K562 (cell line): Measurements from ENCODE around the gene ZBP1. TPM values are rescaled to one million over a fixed set of nuclear protein-coding genes. Genes with fewer than 3 reads are reported as not detected.

Source experiments
- DIDO1 ChIP-seq: fragments of 450-650 bp; IDR thresholded peaks from 2 replicates; pipeline ENCODE4 v1.6.1; 2016; ENCODE audit warnings: low read depth, missing biosample characterization, missing genetic modification characterization
- ETV5 ChIP-seq: sonication (generic); formaldehyde crosslinking; IDR thresholded peaks from 2 replicates; pipeline ENCODE4 v1.4.0; 2020; ENCODE audit warnings: low read depth, mild to moderate bottlenecking, missing genetic modification reagents
- GATAD2A ChIP-seq: fragments of 450-650 bp; IDR thresholded peaks from 2 replicates; pipeline ENCODE4 v1.6.1; 2017
- KAT2B ChIP-seq: IDR thresholded peaks from one replicate; pipeline ENCODE4 v1.6.1; 2012; ENCODE audit warnings: low read depth, mild to moderate bottlenecking, control low read depth, inconsistent platforms, low read length, moderate library complexity
- LEF1 ChIP-seq: fragments of 450-650 bp; IDR thresholded peaks from 2 replicates; pipeline ENCODE4 v1.6.1; 2016; ENCODE audit warnings: mild to moderate bottlenecking
- MEIS2 ChIP-seq: fragments of 450-650 bp; IDR thresholded peaks from 2 replicates; pipeline ENCODE4 v1.6.1; 2014; ENCODE audit warnings: mild to moderate bottlenecking; ENCODE audit not compliant: partially characterized antibody
- MYBL2 ChIP-seq, 2 experiments: fragments of 450-650 bp in 1 of 2; sonication (generic) in 1 of 2; formaldehyde crosslinking in 1 of 2; IDR thresholded peaks; 2 replicates each; pipeline versions ENCODE4 v1.6.1 to v1.8.1; 2017 to 2022; ENCODE audit warnings: borderline replicate concordance in 1 of 2, inconsistent platforms in 1 of 2, low read depth in 1 of 2, mild to moderate bottlenecking in 1 of 2, missing genetic modification reagents in 1 of 2, moderate library complexity in 1 of 2
- NBN ChIP-seq: fragments of 450-650 bp; IDR thresholded peaks from 2 replicates; pipeline ENCODE4 v1.6.1; 2016; ENCODE audit warnings: low read depth, mild to moderate bottlenecking
- PRDM10 ChIP-seq: fragments of 450-650 bp; IDR thresholded peaks from 2 replicates; pipeline ENCODE4 v1.6.1; 2018; ENCODE audit not compliant: partially characterized antibody
- PRPF4 ChIP-seq: fragments of 200-400 bp; formaldehyde crosslinking; IDR thresholded peaks from one replicate; pipeline ENCODE4 v1.6.1; 2017; ENCODE audit warnings: low read length, low read depth, mild to moderate bottlenecking; ENCODE audit not compliant: insufficient read depth, poor library complexity, severe bottlenecking
- RNF2 ChIP-seq: sonication (generic); IDR thresholded peaks from 2 replicates; pipeline ENCODE4 v1.6.1; 2016
- SAP30 ChIP-seq: fragments of 200-600 bp; sonication (generic); IDR thresholded peaks from 2 replicates; pipeline ENCODE4 v1.6.1; 2012; ENCODE audit warnings: borderline replicate concordance, low read depth, mild to moderate bottlenecking, moderate library complexity, low read length, control low read depth, inconsistent platforms; ENCODE audit not compliant: insufficient read depth, poor library complexity, severe bottlenecking
- SMC3 ChIP-seq: conservative IDR thresholded peaks from 2 replicates; pipeline ENCODE4 v1.6.1; 2011; ENCODE audit warnings: low read depth, low read length, improper control_type of control experiment; ENCODE audit not compliant: insufficient read depth
- TRIM24 ChIP-seq, 2 experiments: fragments of 450-650 bp; IDR thresholded peaks; 2 replicates each; pipeline ENCODE4 v1.6.1; 2016
- ZKSCAN3 ChIP-seq: fragments of 250-450 bp; sonication (Bioruptor Pico); IDR thresholded peaks from 2 replicates; pipeline ENCODE4 v1.4.0; 2020
- ZNF197 ChIP-seq: fragments of 200-800 bp; sonication (Bioruptor generic); IDR thresholded peaks from 2 replicates; pipeline ENCODE4 v1.6.1; 2016; ENCODE audit warnings: low read depth, missing genetic modification characterization, missing compliant biosample characterization
- ZNF23 ChIP-seq: fragments of 250-450 bp; sonication (Bioruptor Pico); IDR thresholded peaks from 2 replicates; pipeline ENCODE4 v1.4.0; 2020; ENCODE audit warnings: mild to moderate bottlenecking
- ZNF395 ChIP-seq: fragments of 200-800 bp; sonication (Bioruptor generic); IDR thresholded peaks from 2 replicates; pipeline ENCODE4 v1.6.1; 2017; ENCODE audit warnings: missing genetic modification characterization, missing compliant biosample characterization
- ZNF584 ChIP-seq: fragments of 200-800 bp; sonication (Bioruptor generic); IDR thresholded peaks from 2 replicates; pipeline ENCODE4 v1.6.1; 2016; ENCODE audit warnings: low read depth, mild to moderate bottlenecking, missing genetic modification characterization, missing compliant biosample characterization
- ZNF75A ChIP-seq: fragments of 450-650 bp; formaldehyde crosslinking; IDR thresholded peaks from 2 replicates; pipeline ENCODE4 v1.4.0; 2020; ENCODE audit warnings: mild to moderate bottlenecking
- ZNF766 ChIP-seq: fragments of 200-800 bp; sonication (Bioruptor generic); conservative IDR thresholded peaks from 2 replicates; pipeline ENCODE4 v1.6.1; 2016; ENCODE audit warnings: missing genetic modification characterization, missing compliant biosample characterization
- polyA plus RNA-seq, 8 experiments: library from polyadenylated mRNA; depleted of rRNA in 4 of 8; stranded (reverse) in 5 of 8; unstranded in 3 of 8; fragments of >200 nt; fragmentation: Nextera tagmentation in 2 of 8; fragmentation: Illumina TruSeq in 1 of 8; extraction: Ambion mirVana in 2 of 8; extraction: Trizol in 1 of 8; gene quantifications; 2 replicates each; pipeline versions ENCODE4 v1.2.1 to v1.2.3, GENCODE V29; 2011 to 2014; ENCODE audit warnings: inconsistent platforms in 1 of 8, missing spikeins in 1 of 8
- total RNA-seq, 7 experiments: library from RNA; depleted of rRNA in 6 of 7; stranded (reverse); fragments of >200 nt in 6 of 7; fragmentation: Illumina TruSeq in 2 of 7; extraction: Trizol in 2 of 7; gene quantifications; 2 replicates each; pipeline versions ENCODE4 v1.2.1 to v1.2.3, GENCODE V29; 2011 to 2021; ENCODE audit warnings: low replicate concordance in 1 of 7

The ZBP1 gene
- total and polyA plus RNA-seq, 9 of the 15 experiments (the other 6 are each of a cell fraction or from before 2014, with no cell fraction given): not detected

GRCh38 chr20:57560554-57561355, 59.5 kb downstream of the ZBP1 start, which contains the start of gene PCK1 (continued):
- TF ChIP-seq LEF1 (peak; percentile 52), ZKSCAN3 (CRISPR knock-in tag) (no peak), NBN (no peak), PRDM10 (peak; percentile 83), ZNF23 (CRISPR knock-in tag) (no peak), MYBL2 (IDR thresholded peaks at IDR 0.05; ENCODE audit: low read depth) (peak; percentile 18; the same call in 1 of the 2 replicates), MYBL2 (CRISPR knock-in tag; IDR thresholded peaks at IDR 0.05; ENCODE audit: borderline replicate concordance) (no peak), ZNF197 (peak; percentile 84; the same call in 1 of the 2 replicates), SMC3 (no peak), ZNF584 (CRISPR knock-in tag) (peak; percentile 69; the same call in 1 of the 2 replicates), ETV5 (no peak), TRIM24 (IDR thresholded peaks at IDR 0.05) (peak in 1 of 2 experiments; percentile 45; a peak in 1 of 4 replicates), SAP30 (no peak), KAT2B (no peak), MEIS2 (peak; percentile 30), ZNF395 (CRISPR knock-in tag) (peak; percentile 87), PRPF4 (no peak), ZNF75A (no peak), RNF2 (peak; percentile 42; the same call in 1 of the 2 replicates), DIDO1 (no peak), ZNF766 (peak; percentile 89), GATAD2A (no peak)
